Measurements from ENCODE around the gene FN1. TPM values are rescaled to one million over a fixed set of nuclear protein-coding genes. Genes with fewer than 3 reads are reported as not detected.

Gene FN1
- total RNA-seq, 5 donors from 2014 or later (not counting 1 experiment from before 2014, with no cell fraction given), result 5.7 to 7.1 (median 6.7) TPM; not detected in 2

- peaks cover 62 to 72% of the 10 kb centered on the region in 2 donors for H3K27me3 Mint-ChIP-seq
- DNase-seq (no peak), ATAC-seq (replicated peaks in 1 of 4) (no peak)
- H3K4me3 Mint-ChIP-seq, result no peak overlapping the region
- H3K4me1 Mint-ChIP-seq, result peaks cover 0 to 11% (median 7%) of the 10 kb centered on the region in 3 donors
- Histone ChIP-seq H3K4me3 (ENCODE audit: control insufficient read depth in 1 of 2, extremely low read depth in 1 of 2, low read length in 1 of 2) (no peak overlapping the region), H3K27ac (ENCODE audit: low read length) (no peak overlapping the region), H3K9me3 (no peaks in the 10 kb centered on the region), H3K4me1 (ENCODE audit: control insufficient read depth in 1 of 2, extremely low read depth in 1 of 2, insufficient read depth in 2 of 2, low read length in 2 of 2) (peaks cover 4 to 6% of the 10 kb centered on the region in 2 experiments), H3K36me3 (ENCODE audit: control insufficient read depth in 2 of 2, extremely low read depth in 1 of 2, insufficient read depth in 1 of 2, low read length in 1 of 2) (no peaks in the 10 kb centered on the region), H3K27me3 (replicated peaks in 1 of 2; ENCODE audit: control insufficient read depth in 2 of 2, extremely low read depth in 1 of 2, insufficient read depth in 2 of 2, low read length in 1 of 2) (peaks cover 10 to 11% of the 10 kb centered on the region in 2 experiments)
- POLR2A ChIA-PET, result interaction anchor here in 1 of 2 donors (0.6 kb wide), 1 partner anchor 17 kb away, joined by 3 read pairs; no protein-coding TSS in a partner anchor
- CTCF ChIA-PET, result interaction anchor here in 1 of 2 donors (0.6 kb wide), 1 partner anchor 507 kb away, joined by 3 read pairs; no protein-coding TSS in a partner anchor
- no CpG with 5 or more reads among the region's 6 CpGs for WGBS (ENCODE audit: insufficient coverage)
- no peaks in the 10 kb centered on the region for H3K9me3 Mint-ChIP-seq
- no peaks in the 10 kb centered on the region for H3K36me3 Mint-ChIP-seq
- H3K27ac Mint-ChIP-seq, result no peak overlapping the region
These were observed 5.2 kb downstream of the FN1 start for GRCh38 chr2:215430528-215431187.

- H3K27me3 Mint-ChIP-seq, result peaks cover 53 to 63% of the 10 kb centered on the region in 2 donors
- no peak for ATAC-seq (replicated peaks in 1 of 4)
- CTCF ChIA-PET, result no interaction called here
These were observed 6.4 kb downstream of the FN1 start for GRCh38 chr2:215429424-215429823.

GRCh38 chr2:215428060-215428910 lies 7.6 kb downstream of the FN1 start:
- Mint-ChIP-seq H3K4me3 (no peak overlapping the region), H3K27me3 (peaks cover 54% of the 10 kb centered on the region in 2 donors), H3K9me3 (no peaks in the 10 kb centered on the region), H3K27ac (no peak overlapping the region), H3K36me3 (no peaks in the 10 kb centered on the region), H3K4me1 (no peaks in the 10 kb centered on the region)
- DNase-seq (no peak), ATAC-seq (replicated peaks in 1 of 4) (no peak)
- ChIA-PET POLR2A (no interaction called here), CTCF (no interaction called here)
- H3K4me1 ChIP-seq (ENCODE audit: control insufficient read depth in 1 of 2, extremely low read depth in 1 of 2, insufficient read depth in 2 of 2, low read length in 2 of 2), result no peaks in the 10 kb centered on the region
- H3K9me3 ChIP-seq, result no peaks in the 10 kb centered on the region
- WGBS (ENCODE audit: insufficient coverage), result 87% methylated on average over 9 of the region's 19 CpGs
- H3K27ac ChIP-seq (ENCODE audit: low read length), result no peak overlapping the region
- H3K36me3 ChIP-seq (ENCODE audit: control insufficient read depth in 2 of 2, extremely low read depth in 1 of 2, insufficient read depth in 1 of 2, low read length in 1 of 2), result no peaks in the 10 kb centered on the region
- H3K4me3 ChIP-seq (ENCODE audit: control insufficient read depth in 1 of 2, extremely low read depth in 1 of 2, low read length in 1 of 2), result no peak overlapping the region
- peaks cover 2 to 3% of the 10 kb centered on the region in 2 experiments for H3K27me3 ChIP-seq (replicated peaks in 1 of 2; ENCODE audit: control insufficient read depth in 2 of 2, extremely low read depth in 1 of 2, insufficient read depth in 2 of 2, low read length in 1 of 2)

More at GRCh38 chr2:215429424-215429823, 6.4 kb downstream of the FN1 start:
- DNase-seq, result no peak
- Histone ChIP-seq H3K4me3 (ENCODE audit: control insufficient read depth in 1 of 2, extremely low read depth in 1 of 2, low read length in 1 of 2) (no peak overlapping the region), H3K27me3 (replicated peaks in 1 of 2; ENCODE audit: control insufficient read depth in 2 of 2, extremely low read depth in 1 of 2, insufficient read depth in 2 of 2, low read length in 1 of 2) (peaks cover 2 to 6% of the 10 kb centered on the region in 2 experiments), H3K9me3 (no peaks in the 10 kb centered on the region), H3K27ac (ENCODE audit: low read length) (no peak overlapping the region), H3K4me1 (ENCODE audit: control insufficient read depth in 1 of 2, extremely low read depth in 1 of 2, insufficient read depth in 2 of 2, low read length in 2 of 2) (no peaks in the 10 kb centered on the region), H3K36me3 (ENCODE audit: control insufficient read depth in 2 of 2, extremely low read depth in 1 of 2, insufficient read depth in 1 of 2, low read length in 1 of 2) (no peaks in the 10 kb centered on the region)
- Mint-ChIP-seq H3K4me1 (no peaks in the 10 kb centered on the region), H3K9me3 (no peaks in the 10 kb centered on the region), H3K27ac (no peak overlapping the region), H3K36me3 (no peaks in the 10 kb centered on the region), H3K4me3 (no peak overlapping the region)
- no CpG with 5 or more reads among the region's 1 CpG for WGBS (ENCODE audit: insufficient coverage)
- POLR2A ChIA-PET, result no interaction called here

GRCh38 chr2:215427585-215427984 lies 8.3 kb downstream of the FN1 start:
- POLR2A ChIA-PET, result no interaction called here
- ATAC-seq (replicated peaks in 1 of 4) (no peak), DNase-seq (no peak)
- no peaks in the 10 kb centered on the region for H3K36me3 ChIP-seq (ENCODE audit: control insufficient read depth in 2 of 2, extremely low read depth in 1 of 2, insufficient read depth in 1 of 2, low read length in 1 of 2)
- no peaks in the 10 kb centered on the region for H3K36me3 Mint-ChIP-seq
- H3K27ac ChIP-seq (ENCODE audit: low read length), result no peak overlapping the region
- no peaks in the 10 kb centered on the region for H3K9me3 Mint-ChIP-seq
- no peaks in the 10 kb centered on the region for H3K4me1 ChIP-seq (ENCODE audit: control insufficient read depth in 1 of 2, extremely low read depth in 1 of 2, insufficient read depth in 2 of 2, low read length in 2 of 2)
- CTCF ChIA-PET, result no interaction called here
- no peak overlapping the region for H3K4me3 ChIP-seq (ENCODE audit: control insufficient read depth in 1 of 2, extremely low read depth in 1 of 2, low read length in 1 of 2)
- no peak overlapping the region for H3K4me3 Mint-ChIP-seq
- no peaks in the 10 kb centered on the region for H3K4me1 Mint-ChIP-seq
- H3K27me3 ChIP-seq (replicated peaks in 1 of 2; ENCODE audit: control insufficient read depth in 2 of 2, extremely low read depth in 1 of 2, insufficient read depth in 2 of 2, low read length in 1 of 2), result peaks cover 2 to 3% of the 10 kb centered on the region in 2 experiments
- peaks cover 48 to 49% of the 10 kb centered on the region in 2 donors for H3K27me3 Mint-ChIP-seq
- H3K27ac Mint-ChIP-seq, result no peak overlapping the region
- no peaks in the 10 kb centered on the region for H3K9me3 ChIP-seq
- WGBS (ENCODE audit: insufficient coverage), result no CpG with 5 or more reads among the region's 5 CpGs

GRCh38 chr2:215425021-215425782 lies 10.7 kb downstream of the FN1 start:
- H3K27me3 ChIP-seq (replicated peaks in 1 of 2; ENCODE audit: control insufficient read depth in 2 of 2, extremely low read depth in 1 of 2, insufficient read depth in 2 of 2, low read length in 1 of 2), result peaks cover 2 to 3% of the 10 kb centered on the region in 2 experiments
- no peaks in the 10 kb centered on the region for H3K4me1 Mint-ChIP-seq
- no peaks in the 10 kb centered on the region for H3K9me3 ChIP-seq
- no peaks in the 10 kb centered on the region for H3K9me3 Mint-ChIP-seq
- ATAC-seq (replicated peaks in 1 of 4) (no peak), DNase-seq (no peak)
- CTCF ChIA-PET, result interaction anchor here in 1 of 2 donors (0.6 to 1.1 kb wide), 3 partner anchors 12 to 533 kb away, joined by 3 to 8 read pairs (median 3); no protein-coding TSS in a partner anchor
- no peaks in the 10 kb centered on the region for H3K36me3 ChIP-seq (ENCODE audit: control insufficient read depth in 2 of 2, extremely low read depth in 1 of 2, insufficient read depth in 1 of 2, low read length in 1 of 2)
- H3K27ac Mint-ChIP-seq, result no peak overlapping the region
- H3K27me3 Mint-ChIP-seq, result peaks cover 41 to 43% of the 10 kb centered on the region in 2 donors
- H3K27ac ChIP-seq (ENCODE audit: low read length), result no peak overlapping the region
- WGBS (ENCODE audit: insufficient coverage), result 96% methylated on average over 4 of the region's 11 CpGs
- no peak overlapping the region for H3K4me3 ChIP-seq (ENCODE audit: control insufficient read depth in 1 of 2, extremely low read depth in 1 of 2, low read length in 1 of 2)
- no peaks in the 10 kb centered on the region for H3K36me3 Mint-ChIP-seq
- no peak overlapping the region for H3K4me3 Mint-ChIP-seq
- POLR2A ChIA-PET, result no interaction called here
- no peaks in the 10 kb centered on the region for H3K4me1 ChIP-seq (ENCODE audit: control insufficient read depth in 1 of 2, extremely low read depth in 1 of 2, insufficient read depth in 2 of 2, low read length in 2 of 2)

Data from T-cell (primary cell).